SK-N-SH (cell line): ENCODE results near the gene TMEM63B. TPM values are rescaled to one million over a fixed set of nuclear protein-coding genes. Genes with fewer than 3 reads are reported as not detected.

Experiments
- CTCF ChIA-PET: fragments of 300-600, 350-600 bp; formaldehyde crosslinking; extraction: SDS; loops from one replicate; lab custom pipeline; 2021; lab: Yijun Ruan, JAX
- POLR2A ChIA-PET: fragments of 350-600 bp; sonication (Branson Sonifier 250); formaldehyde crosslinking; extraction: SDS; loops from one replicate; lab custom pipeline; 2020; ENCODE audit warnings: antibody characterized with exemption, inconsistent platforms; lab: Yijun Ruan, JAX
- DNase-seq: peaks from one replicate; pipeline ENCODE4 v3.0.0; 2012
- H2AFZ ChIP-seq: fragments of 200-600 bp; sonication (generic); 2 replicates; pipeline ENCODE4 v1.8.1; 2016; ENCODE audit warnings: antibody characterized with exemption, mild to moderate bottlenecking, low read depth
- H3F3A ChIP-seq: fragments of 200-600 bp; sonication (generic); replicated peaks from 2 replicates; pipeline ENCODE3; 2016; ENCODE audit warnings: antibody characterized with exemption, mild to moderate bottlenecking; ENCODE audit not compliant: insufficient read depth
- H3K27ac ChIP-seq, 2 experiments: fragments of 200-500 bp in 1 of 2; fragments of 200-600 bp in 1 of 2; sonication (Bioruptor generic) in 1 of 2; sonication (generic), shearing (Covaris generic) in 1 of 2; 2 replicates each; pipeline versions ENCODE4 v1.5.1 to v1.6.1; 2014 to 2016; ENCODE audit warnings: low read depth in 2 of 2, inconsistent platforms in 1 of 2, low read length in 1 of 2, mild to moderate bottlenecking in 1 of 2, mixed read lengths in 1 of 2
- H3K27me3 ChIP-seq: fragments of 200-600 bp; sonication (generic), shearing (Covaris generic); 2 replicates; pipeline ENCODE4 v1.6.1; 2016; ENCODE audit warnings: mixed run types; ENCODE audit not compliant: insufficient read depth
- H3K36me3 ChIP-seq, 2 experiments: fragments of 200-500 bp in 1 of 2; fragments of 200-600 bp in 1 of 2; sonication (Bioruptor generic) in 1 of 2; sonication (generic) in 1 of 2; replicated peaks in 1 of 2; 2 replicates each; pipeline versions ENCODE3 to v1.5.1; 2014 to 2016; ENCODE audit warnings: low read length in 1 of 2, mild to moderate bottlenecking in 1 of 2; ENCODE audit not compliant: insufficient read depth in 2 of 2, control insufficient read depth in 1 of 2
- H3K4me1 ChIP-seq, 2 experiments: fragments of 200-500 bp in 1 of 2; fragments of 200-600 bp in 1 of 2; sonication (Bioruptor generic) in 1 of 2; sonication (generic), shearing (Covaris generic) in 1 of 2; 2 replicates each; pipeline versions ENCODE4 v1.5.1 to v1.6.1; 2014 to 2016; ENCODE audit warnings: low read depth in 1 of 2, low read length in 1 of 2, mixed run types in 1 of 2; ENCODE audit not compliant: insufficient read depth in 2 of 2, control insufficient read depth in 1 of 2
- H3K4me2 ChIP-seq: fragments of 200-600 bp; sonication (generic), shearing (Covaris generic); 2 replicates; pipeline ENCODE4 v1.6.1; 2017; ENCODE audit warnings: mixed run types
- H3K4me3 ChIP-seq, 2 experiments: fragments of 200-500 bp in 1 of 2; fragments of 200-600 bp in 1 of 2; sonication (Bioruptor generic) in 1 of 2; sonication (generic), shearing (Covaris generic) in 1 of 2; 2 replicates each; pipeline versions ENCODE4 v1.5.1 to v1.8.1; 2014 to 2016; ENCODE audit warnings: low read depth in 2 of 2, inconsistent platforms in 1 of 2, low read length in 1 of 2, mild to moderate bottlenecking in 1 of 2, mixed read lengths in 1 of 2, moderate library complexity in 1 of 2
- H3K79me2 ChIP-seq: fragments of 200-600 bp; sonication (generic); 2 replicates; pipeline ENCODE4 v1.8.1; 2017; ENCODE audit warnings: mild to moderate bottlenecking; ENCODE audit not compliant: insufficient read depth
- H3K9ac ChIP-seq: fragments of 200-600 bp; sonication (generic); 2 replicates; pipeline ENCODE4 v1.6.1; 2017; ENCODE audit warnings: mixed run types
- H3K9me2 ChIP-seq: fragments of 200-600 bp; sonication (generic); 2 replicates; pipeline ENCODE4 v1.6.1; 2017; ENCODE audit warnings: mixed run types
- H3K9me3 ChIP-seq: fragments of 200-600 bp; sonication (generic); 2 replicates; pipeline ENCODE4 v1.6.1; 2017; ENCODE audit warnings: mixed run types, mild to moderate bottlenecking, moderate library complexity
- H4K20me1 ChIP-seq: fragments of 200-600 bp; sonication (generic); 2 replicates; pipeline ENCODE4 v1.6.1; 2017; ENCODE audit warnings: mild to moderate bottlenecking, mixed run types; ENCODE audit not compliant: insufficient read depth
- CHD2 ChIP-seq: fragments of 150-350 bp; IDR thresholded peaks from 2 replicates; pipeline ENCODE4 v1.6.1; 2018; ENCODE audit warnings: low read length; ENCODE audit not compliant: partially characterized antibody
- ELF1 ChIP-seq: IDR thresholded peaks from 2 replicates; pipeline ENCODE4 v1.4.0; 2012
- FOSL2 ChIP-seq: IDR thresholded peaks from 2 replicates; pipeline ENCODE4 v1.4.0; 2012; ENCODE audit warnings: low read depth, mild to moderate bottlenecking, moderate library complexity, borderline replicate concordance
- GATA2 ChIP-seq: sonication (generic); formaldehyde crosslinking; IDR thresholded peaks from 2 replicates; pipeline ENCODE4 v1.5.0; 2020; ENCODE audit warnings: mild to moderate bottlenecking, missing genetic modification reagents
- IRF3 ChIP-seq: fragments of 150-350 bp; IDR thresholded peaks from 2 replicates; pipeline ENCODE4 v1.6.1; 2016; ENCODE audit warnings: mild to moderate bottlenecking, low read depth, low read length
- MEF2A ChIP-seq: IDR thresholded peaks from 2 replicates; pipeline ENCODE4 v1.4.0; 2012; ENCODE audit warnings: low read depth, borderline replicate concordance
- MXI1 ChIP-seq: IDR thresholded peaks from 2 replicates; pipeline ENCODE4 v1.6.1; 2012; ENCODE audit warnings: mild to moderate bottlenecking, low read depth, low read length, improper control_type of control experiment
- NFIC ChIP-seq: IDR thresholded peaks from 2 replicates; pipeline ENCODE4 v1.4.0; 2012; ENCODE audit warnings: borderline replicate concordance
- PBX3 ChIP-seq: IDR thresholded peaks from 2 replicates; pipeline ENCODE4; 2012
- POLR2AphosphoS5 ChIP-seq: IDR thresholded peaks from 2 replicates; pipeline ENCODE4 v1.6.1; 2012; ENCODE audit warnings: low read depth, low read length
- RAD21 ChIP-seq: IDR thresholded peaks from 2 replicates; pipeline ENCODE4 v1.6.1; 2012; ENCODE audit warnings: mild to moderate bottlenecking, low read length
- RCOR1 ChIP-seq: fragments of 150-350 bp; IDR thresholded peaks from 2 replicates; pipeline ENCODE4 v1.6.1; 2017; ENCODE audit warnings: antibody characterized with exemption, low read length
- RFX5 ChIP-seq: IDR thresholded peaks from 2 replicates; pipeline ENCODE4 v1.6.1; 2012; ENCODE audit warnings: mild to moderate bottlenecking, improper control_type of control experiment, low read length
- SMC3 ChIP-seq: IDR thresholded peaks from 2 replicates; pipeline ENCODE4 v1.6.1; 2012; ENCODE audit warnings: low read depth, low read length, improper control_type of control experiment
- USF1 ChIP-seq: IDR thresholded peaks from 2 replicates; pipeline ENCODE4 v1.4.0; 2012; ENCODE audit warnings: low read depth, borderline replicate concordance
- YY1 ChIP-seq: IDR thresholded peaks from 2 replicates; pipeline ENCODE4 v1.4.0; 2012; ENCODE audit warnings: low read depth, mild to moderate bottlenecking
- WGBS: methylation state at CpG from one replicate; pipeline ENCODE4 v1.1.6; 2017; ENCODE audit warnings: low lambda C conversion rate; 5-methylcytosine and 5-hydroxymethylcytosine counted together
- polyA plus RNA-seq, 3 experiments: library from polyadenylated mRNA; depleted of rRNA; stranded (reverse); fragments of >200 nt; gene quantifications; 2 replicates each; pipeline ENCODE4 v1.2.3, GENCODE V29; 2012

TMEM63B gene
- polyA plus RNA-seq, 1 of the 3 experiments (the other 2 are of a cell fraction) = 52.7 TPM

GRCh38 chr6:44133003-44133931 lies 5.9 kb downstream of the TMEM63B start:
- DNase-seq = peak; percentile 94
- Histone ChIP-seq H3K9me3 (no peaks in the 10 kb centered on the region), H3K27ac (peak overlapping the region in 1 of 2 experiments; percentile 54; a peak in 2 of 4 replicates), H3K27me3 (no peaks in the 10 kb centered on the region), H3K9ac (no peak overlapping the region), H3K4me2 (no peak overlapping the region), H3K36me3 (peaks cover 0 to 16% of the 10 kb centered on the region in 2 experiments), H3K79me2 (peaks cover 33% of the 10 kb centered on the region), H3K4me3 (no peak overlapping the region; a peak in 1 of 4 replicates), H3K4me1 (peaks cover 4 to 15% of the 10 kb centered on the region in 2 experiments; a peak in 1 of 4 replicates), H4K20me1 (peaks cover 5% of the 10 kb centered on the region; the same call in 1 of the 2 replicates), H3F3A (peaks cover 3% of the 10 kb centered on the region), H3K9me2 (no peaks in the 10 kb centered on the region), H2AFZ (no peak overlapping the region)
- TF ChIP-seq CHD2 (peak; percentile 83), SMC3 (peak; percentile 7; the same call in 1 of the 2 replicates), MXI1 (peak; percentile 56; the same call in 1 of the 2 replicates), RCOR1 (0 out of 2 replicates have a peak, but pooled peaks have one; percentile 14), YY1 (no peak)
- WGBS = 52% methylated on average over 9 of the region's 9 CpGs
- ChIA-PET POLR2A (interaction anchor here (0.6 to 1.0 kb wide), 2 partner anchors 114 to 912 kb away, joined by 3 read pairs; partner anchors contain the start of gene HSP90AB1), CTCF (interaction anchor here (0.8 to 3.9 kb wide), 12 partner anchors 17 to 364 kb away, joined by 3 to 18 read pairs (median 4); no protein-coding TSS in a partner anchor)

- CTCF ChIA-PET = interaction anchor here (0.8 to 3.9 kb wide), 9 partner anchors 16 to 365 kb away, joined by 3 to 18 read pairs (median 5); no protein-coding TSS in a partner anchor
- peaks cover 3% of the 10 kb centered on the region for H3F3A ChIP-seq
- H2AFZ ChIP-seq = no peak overlapping the region
- no peaks in the 10 kb centered on the region for H3K27me3 ChIP-seq
- no peaks in the 10 kb centered on the region for H3K9me3 ChIP-seq
- no peak overlapping the region for H3K4me3 ChIP-seq
- peaks cover 0 to 16% of the 10 kb centered on the region in 2 experiments for H3K36me3 ChIP-seq
- TF ChIP-seq GATA2 (CRISPR knock-in tag) (no peak), RAD21 (no peak), PBX3 (no peak), IRF3 (no peak), USF1 (no peak), RFX5 (no peak), FOSL2 (no peak), POLR2AphosphoS5 (no peak), NFIC (no peak), MEF2A (no peak), ELF1 (no peak)
- no peak overlapping the region for H3K4me2 ChIP-seq
- no peak overlapping the region for H3K27ac ChIP-seq
- no peaks in the 10 kb centered on the region for H3K9me2 ChIP-seq
- DNase-seq = no peak
- no peak overlapping the region for H3K9ac ChIP-seq
- POLR2A ChIA-PET = interaction anchor here (1.0 kb wide), 1 partner anchor 113 kb away, joined by 3 read pairs; the partner anchor contains the start of gene HSP90AB1
- H3K4me1 ChIP-seq = peaks cover 0 to 10% of the 10 kb centered on the region in 2 experiments; a peak in 1 of 4 replicates
- WGBS = 87% methylated on average over 10 of the region's 12 CpGs
- peaks cover 24% of the 10 kb centered on the region for H3K79me2 ChIP-seq
- H4K20me1 ChIP-seq = peaks cover 5% of the 10 kb centered on the region; the same call in 1 of the 2 replicates
Measured at GRCh38 chr6:44133981-44134711, 6.8 kb downstream of the TMEM63B start.
